NCI-H510A treated with DMSO at 0.1 percent for 48 hours (cell line): Measurements from ENCODE around the gene SORCS2.

Source experiments
- DNase-seq: peaks from one replicate; lab custom pipeline; 2025; lab: John Stamatoyannopoulos, UW

SORCS2 gene

GRCh38 chr4:7356667-7357310 is 164.5 kb downstream of the SORCS2 start:
- no peak for DNase-seq

- DNase-seq: no peak
Observed at GRCh38 chr4:7357323-7357722, 165.0 kb downstream of the SORCS2 start.

GRCh38 chr4:7358100-7358735 is 165.9 kb downstream of the SORCS2 start:
- no peak for DNase-seq

GRCh38 chr4:7359400-7360062 is 167.2 kb downstream of the SORCS2 start:
- peak; percentile 91 for DNase-seq

- DNase-seq: no peak
Observed at GRCh38 chr4:7360806-7361205, 168.5 kb downstream of the SORCS2 start.

GRCh38 chr4:7361280-7361895 is 169.1 kb downstream of the SORCS2 start:
- no peak for DNase-seq

- no peak for DNase-seq
Observed at GRCh38 chr4:7362341-7362740, 170.0 kb downstream of the SORCS2 start.

- DNase-seq: no peak
Observed at GRCh38 chr4:7362862-7363430, 170.6 kb downstream of the SORCS2 start.

- DNase-seq: peak; percentile 24
Observed at GRCh38 chr4:7364979-7365378, 172.6 kb downstream of the SORCS2 start.

GRCh38 chr4:7365462-7366179 is 173.3 kb downstream of the SORCS2 start:
- DNase-seq: peak; percentile 61

GRCh38 chr4:7366180-7366945 is 174.0 kb downstream of the SORCS2 start:
- DNase-seq: no peak

GRCh38 chr4:7366954-7367353 is 174.6 kb downstream of the SORCS2 start:
- no peak for DNase-seq

GRCh38 chr4:7367406-7367805 is 175.1 kb downstream of the SORCS2 start:
- DNase-seq: no peak

GRCh38 chr4:7367864-7368277 is 175.5 kb downstream of the SORCS2 start:
- DNase-seq: no peak

- no peak for DNase-seq
Observed at GRCh38 chr4:7368296-7368695, 176.0 kb downstream of the SORCS2 start.

- no peak for DNase-seq
Observed at GRCh38 chr4:7369511-7369910, 177.2 kb downstream of the SORCS2 start.

GRCh38 chr4:7370038-7370437 is 177.7 kb downstream of the SORCS2 start:
- DNase-seq: no peak

- no peak for DNase-seq
Observed at GRCh38 chr4:7371210-7371941, 179.0 kb downstream of the SORCS2 start.

- no peak for DNase-seq
Observed at GRCh38 chr4:7372673-7373072, 180.3 kb downstream of the SORCS2 start.

- DNase-seq: no peak
Observed at GRCh38 chr4:7374571-7374970, 182.2 kb downstream of the SORCS2 start.
